Sigmoid colon (tissue), 7 donors: ENCODE results near the gene PRICKLE1. TPM values are rescaled to one million over a fixed set of nuclear protein-coding genes. Genes with fewer than 3 reads are reported as not detected.

Experiments
- DNase-seq: peaks from one replicate; pipeline ENCODE4 v3.0.0-alpha.2; 2019
- H3K27ac ChIP-seq, 4 donors: fragments of 200-600 bp; sonication (generic); one replicate each; pipeline ENCODE4 v1.5.1; 2016 to 2019; ENCODE audit warnings: mild to moderate bottlenecking in 1 of 4
- H3K27me3 ChIP-seq, 3 donors: fragments of 200-600 bp; sonication (generic); one replicate each; pipeline ENCODE4 v1.5.1; 2019; ENCODE audit warnings: mild to moderate bottlenecking in 1 of 3
- H3K36me3 ChIP-seq, 4 donors: fragments of 200-600 bp; sonication (generic); one replicate each; pipeline ENCODE4 v1.5.1; 2016 to 2019
- H3K4me1 ChIP-seq, 4 donors: fragments of 200-600 bp; sonication (generic); one replicate each; pipeline ENCODE4 v1.5.1; 2017 to 2019
- H3K4me3 ChIP-seq, 4 donors: fragments of 200-600 bp; sonication (generic); one replicate each; pipeline ENCODE4 v1.5.1; 2017 to 2019; ENCODE audit warnings: mild to moderate bottlenecking in 2 of 4, moderate library complexity in 1 of 4
- H3K9me3 ChIP-seq, 4 donors: fragments of 200-600 bp in 3 of 4; sonication (generic) in 3 of 4; one replicate each; pipeline versions ENCODE4 v1.5.1 to v1.6.1; 2013 to 2019
- EP300 ChIP-seq, 4 donors: sonication (generic); formaldehyde crosslinking; IDR thresholded peaks; one replicate each; pipeline ENCODE4 v1.6.1; 2017; ENCODE audit warnings: antibody characterized with exemption in 4 of 4
- POLR2A ChIP-seq, 2 donors: fragments of 450-650 bp; IDR thresholded peaks; one replicate each; pipeline ENCODE4 v1.6.1; 2016; ENCODE audit warnings: antibody characterized with exemption in 2 of 2, mild to moderate bottlenecking in 2 of 2, moderate library complexity in 2 of 2
- POLR2AphosphoS5 ChIP-seq, 4 donors: sonication (generic); formaldehyde crosslinking; IDR thresholded peaks; one replicate each; pipeline ENCODE4 v1.6.1; 2017; ENCODE audit warnings: antibody characterized with exemption in 4 of 4
- WGBS, 2 donors: extraction: QIAGEN DNeasy Blood & Tissue Kit; methylation state at CpG; one replicate each; pipeline ENCODE4 v1.1.7; 2013; 5-methylcytosine and 5-hydroxymethylcytosine counted together
- intact Hi-C: fragments of 100-400 bp; cut with DNase I; formaldehyde crosslinking; loops from one replicate; pipeline ENCODE4 v1.15.1; 2023
- polyA plus RNA-seq, 3 donors: library from polyadenylated mRNA; stranded (reverse); fragments of 200-250 nt; gene quantifications; one replicate each; pipeline ENCODE4 v1.2.3, GENCODE V29; 2013
- total RNA-seq, 4 donors: library from RNA; depleted of rRNA; stranded (reverse); fragments of >200 nt; gene quantifications; one replicate each; pipeline ENCODE4 v1.1.0, GENCODE V29; 2016
- TF ChIP-seq, protein P1 (sequence below), 4 experiments: fragments of 450-650 bp in 3 of 4; fragments of 200-600 bp in 1 of 4; IDR thresholded peaks; one replicate each; pipeline ENCODE4 v1.5.1; 2016 to 2019; ENCODE audit warnings: antibody characterized with exemption in 4 of 4, mild to moderate bottlenecking in 3 of 4, moderate library complexity in 2 of 4
- donor health status: healthy with polysubstance abuse.
- donor health status: Bipolar disorder and iron deficiency.
- donor health status: healthy.

PRICKLE1 gene
- total and polyA plus RNA-seq, 7 donors: 0.46 to 12.4 (median 7.8) TPM

DNA sequence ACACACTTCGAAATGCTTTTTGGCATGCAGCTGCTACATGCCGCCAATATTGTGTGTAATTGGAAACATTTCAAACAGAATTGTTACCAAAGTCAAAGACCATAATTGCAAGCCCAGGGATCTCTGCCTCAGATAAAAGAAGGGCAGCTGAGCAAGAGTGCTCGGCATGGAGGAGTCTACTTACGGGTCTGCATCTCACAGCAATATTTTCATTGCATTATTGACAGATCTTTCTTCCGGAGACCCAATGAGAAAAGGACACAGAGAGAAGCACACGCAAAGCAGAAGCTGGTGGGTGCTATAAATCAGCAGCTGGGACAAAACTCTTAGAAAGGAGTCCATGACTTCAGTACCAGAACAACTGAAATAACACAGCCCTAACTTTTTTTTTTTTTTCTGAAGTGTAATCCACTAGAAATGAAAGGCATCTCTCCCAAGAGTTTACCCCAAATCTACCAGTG, 4.9 kb downstream of the PRICKLE1 start:
- H3K9me3 ChIP-seq: no peaks in the 10 kb centered on the region
- no peaks in the 10 kb centered on the region for H3K27me3 ChIP-seq
- H3K4me3 ChIP-seq: peak overlapping the region in 1 of 4 donors; percentile 14
- H3K4me1 ChIP-seq: peaks cover 0 to 72% (median 54%) of the 10 kb centered on the region in 4 donors
- WGBS, 2 donors: 22 to 54% methylated on average over 6 of the region's 6 CpGs
- H3K36me3 ChIP-seq: no peaks in the 10 kb centered on the region
- intact Hi-C loops: loop anchor here (5.0 kb wide), 3 partner anchors 102 to 753 kb away; no protein-coding TSS in a partner anchor
- TF ChIP-seq, protein P1, sequence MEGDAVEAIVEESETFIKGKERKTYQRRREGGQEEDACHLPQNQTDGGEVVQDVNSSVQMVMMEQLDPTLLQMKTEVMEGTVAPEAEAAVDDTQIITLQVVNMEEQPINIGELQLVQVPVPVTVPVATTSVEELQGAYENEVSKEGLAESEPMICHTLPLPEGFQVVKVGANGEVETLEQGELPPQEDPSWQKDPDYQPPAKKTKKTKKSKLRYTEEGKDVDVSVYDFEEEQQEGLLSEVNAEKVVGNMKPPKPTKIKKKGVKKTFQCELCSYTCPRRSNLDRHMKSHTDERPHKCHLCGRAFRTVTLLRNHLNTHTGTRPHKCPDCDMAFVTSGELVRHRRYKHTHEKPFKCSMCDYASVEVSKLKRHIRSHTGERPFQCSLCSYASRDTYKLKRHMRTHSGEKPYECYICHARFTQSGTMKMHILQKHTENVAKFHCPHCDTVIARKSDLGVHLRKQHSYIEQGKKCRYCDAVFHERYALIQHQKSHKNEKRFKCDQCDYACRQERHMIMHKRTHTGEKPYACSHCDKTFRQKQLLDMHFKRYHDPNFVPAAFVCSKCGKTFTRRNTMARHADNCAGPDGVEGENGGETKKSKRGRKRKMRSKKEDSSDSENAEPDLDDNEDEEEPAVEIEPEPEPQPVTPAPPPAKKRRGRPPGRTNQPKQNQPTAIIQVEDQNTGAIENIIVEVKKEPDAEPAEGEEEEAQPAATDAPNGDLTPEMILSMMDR (IDR thresholded peaks at IDR 0.05): no peak
- TF ChIP-seq POLR2A (IDR thresholded peaks at IDR 0.05): no peak
- no peak for TF ChIP-seq EP300 (IDR thresholded peaks at IDR 0.05)
- peak in 2 of 4 donors; percentile 16 to 23 for TF ChIP-seq POLR2AphosphoS5 (IDR thresholded peaks at IDR 0.05)
- DNase-seq: no peak
- H3K27ac ChIP-seq: peak overlapping the region; percentile 23 to 72 (median 47)

DNA sequence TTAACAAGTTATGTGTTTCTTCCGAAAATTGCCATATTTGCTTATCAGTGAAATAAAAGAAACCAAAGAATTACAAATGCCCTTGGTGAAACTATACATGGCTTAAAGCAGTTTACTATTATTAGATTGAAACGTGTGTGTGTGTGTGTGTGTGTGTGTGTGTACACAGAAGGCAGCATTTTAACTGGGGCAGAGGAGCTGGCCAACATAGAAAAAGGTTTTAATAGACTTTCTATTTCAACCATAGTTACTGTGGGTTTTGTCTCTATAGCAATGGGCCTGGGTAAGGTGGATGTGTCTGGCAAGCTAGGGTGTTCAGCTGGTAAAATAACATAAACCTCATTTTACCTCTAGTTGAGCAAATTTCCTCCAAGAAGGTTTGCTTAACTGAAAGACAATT, 6.5 kb downstream of the PRICKLE1 start:
- H3K27ac ChIP-seq: peak overlapping the region in 2 of 4 donors; percentile 8 to 48
- intact Hi-C loops: no loop called here

DNA sequence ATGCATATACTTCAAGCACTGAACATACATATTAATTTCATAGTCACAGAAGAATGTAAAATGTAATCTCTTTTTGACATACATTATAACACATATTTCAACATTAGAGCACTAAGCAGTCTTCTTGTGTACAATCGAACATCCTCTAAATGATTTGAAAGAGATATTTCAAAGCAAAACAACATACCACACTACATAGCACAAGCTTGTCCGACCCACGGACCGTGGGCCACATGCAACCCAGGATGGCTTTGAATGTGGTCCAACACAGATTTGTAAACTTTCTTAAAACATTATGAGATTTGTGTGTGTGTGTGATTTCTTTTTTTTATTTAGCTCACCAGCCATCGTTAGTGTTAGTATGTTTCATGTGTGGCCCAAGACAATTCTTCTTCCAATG, 7.0 kb downstream of the PRICKLE1 start:
- Histone ChIP-seq H3K4me3 (no peak overlapping the region), H3K27ac (peak overlapping the region in 2 of 4 donors; percentile 8 to 48), H3K36me3 (no peaks in the 10 kb centered on the region), H3K9me3 (no peaks in the 10 kb centered on the region), H3K27me3 (no peaks in the 10 kb centered on the region), H3K4me1 (peaks cover 0 to 58% (median 38%) of the 10 kb centered on the region in 4 donors)
- WGBS, 2 donors: 62 to 74% methylated on average over 5 of the region's 5 CpGs
- no peak for TF ChIP-seq EP300 (IDR thresholded peaks at IDR 0.05)
- TF ChIP-seq POLR2AphosphoS5 (IDR thresholded peaks at IDR 0.05): no peak
- TF ChIP-seq POLR2A (IDR thresholded peaks at IDR 0.05): no peak
- DNase-seq: no peak
- intact Hi-C loops: no loop called here

More for the DNA sequence above, 6.5 kb downstream of the PRICKLE1 start:
- no peak for DNase-seq
- H3K9me3 ChIP-seq: no peaks in the 10 kb centered on the region
- H3K4me1 ChIP-seq: peaks cover 0 to 63% (median 43%) of the 10 kb centered on the region in 4 donors
- H3K36me3 ChIP-seq: no peaks in the 10 kb centered on the region
- no peak overlapping the region for H3K4me3 ChIP-seq
- WGBS, 2 donors: 43 to 70% methylated on average over 2 of the region's 2 CpGs
- no peaks in the 10 kb centered on the region for H3K27me3 ChIP-seq
- TF ChIP-seq, protein P1 (IDR thresholded peaks at IDR 0.05): no peak
- TF ChIP-seq POLR2AphosphoS5 (IDR thresholded peaks at IDR 0.05) (no peak), POLR2A (IDR thresholded peaks at IDR 0.05) (no peak), EP300 (IDR thresholded peaks at IDR 0.05) (no peak)

DNA sequence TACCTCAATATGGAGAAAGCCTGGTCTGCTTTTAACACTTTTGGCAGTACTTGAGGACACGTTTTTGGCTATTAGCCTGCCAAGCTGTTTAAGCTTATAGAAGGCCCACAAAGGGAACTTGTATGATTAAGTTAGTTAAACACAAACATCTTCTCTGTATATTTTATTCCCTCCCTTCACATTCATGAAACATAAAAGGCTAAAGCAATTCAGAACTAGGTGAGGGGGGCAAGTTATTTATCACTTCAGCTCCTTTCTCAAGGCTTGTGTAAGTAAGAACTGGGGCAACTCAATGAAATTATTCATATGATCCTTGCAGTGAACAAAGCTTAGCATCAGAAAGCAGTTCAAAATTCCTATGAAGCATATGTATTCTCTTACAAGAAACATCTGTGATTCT, 7.5 kb downstream of the PRICKLE1 start:
- 20 to 48% methylated on average over 1 of the region's 1 CpG for WGBS, 2 donors
- intact Hi-C loops: no loop called here
- no peak for DNase-seq
- Histone ChIP-seq H3K36me3 (no peaks in the 10 kb centered on the region), H3K4me1 (peaks cover 0 to 54% (median 35%) of the 10 kb centered on the region in 4 donors), H3K4me3 (no peak overlapping the region), H3K27ac (peak overlapping the region in 2 of 4 donors; percentile 8 to 48), H3K9me3 (no peaks in the 10 kb centered on the region), H3K27me3 (no peaks in the 10 kb centered on the region)
- TF ChIP-seq, protein P1 (IDR thresholded peaks at IDR 0.05): no peak
- TF ChIP-seq EP300 (IDR thresholded peaks at IDR 0.05) (no peak), POLR2A (IDR thresholded peaks at IDR 0.05) (no peak), POLR2AphosphoS5 (IDR thresholded peaks at IDR 0.05) (no peak)

DNA sequence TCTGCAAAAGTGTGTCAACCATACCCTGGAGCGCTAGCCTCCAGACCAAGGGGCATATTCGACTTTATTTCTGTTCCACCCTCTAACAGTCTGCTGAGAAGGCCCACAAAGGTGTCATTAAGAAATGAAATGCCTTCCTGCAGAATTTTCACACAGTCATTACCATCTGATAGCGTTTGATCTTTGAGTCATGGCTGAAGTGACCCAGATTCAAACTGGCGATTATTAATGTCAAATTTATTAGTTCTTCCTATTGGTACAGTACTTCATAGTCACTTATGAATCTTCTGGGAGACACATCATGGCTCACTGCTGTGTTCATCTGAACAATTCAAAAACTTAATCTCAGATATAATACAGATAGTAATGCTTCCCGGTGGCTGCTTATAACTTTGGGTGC, 13.2 kb downstream of the PRICKLE1 start:
- no peak for DNase-seq
- TF ChIP-seq, protein P1 (IDR thresholded peaks at IDR 0.05): no peak
- TF ChIP-seq POLR2AphosphoS5 (IDR thresholded peaks at IDR 0.05) (no peak), EP300 (IDR thresholded peaks at IDR 0.05) (no peak), POLR2A (IDR thresholded peaks at IDR 0.05) (no peak)
- Histone ChIP-seq H3K4me1 (peaks cover 0 to 5% (median 0%) of the 10 kb centered on the region in 4 donors), H3K27ac (no peak overlapping the region), H3K4me3 (no peak overlapping the region), H3K27me3 (no peaks in the 10 kb centered on the region), H3K36me3 (no peaks in the 10 kb centered on the region), H3K9me3 (no peaks in the 10 kb centered on the region)
- intact Hi-C loops: no loop called here
- WGBS, 2 donors: 67 to 80% methylated on average over 5 of the region's 5 CpGs
